GM21423 (cell line): ENCODE data around the gene CDK19.
"Not testable (repeated sequence)": the region's sequence is repeated elsewhere in the genome, so short reads cannot be mapped to it uniquely, and the experiment has no call there.

Experiments
- ATAC-seq: cut with Tn5 transposase; IDR thresholded peaks from one replicate; pipeline ENCODE4 v1.9.1; 2021; ENCODE audit warnings: mild to moderate bottlenecking, moderate library complexity; ENCODE audit not compliant: unreplicated experiment

Gene CDK19

DNA sequence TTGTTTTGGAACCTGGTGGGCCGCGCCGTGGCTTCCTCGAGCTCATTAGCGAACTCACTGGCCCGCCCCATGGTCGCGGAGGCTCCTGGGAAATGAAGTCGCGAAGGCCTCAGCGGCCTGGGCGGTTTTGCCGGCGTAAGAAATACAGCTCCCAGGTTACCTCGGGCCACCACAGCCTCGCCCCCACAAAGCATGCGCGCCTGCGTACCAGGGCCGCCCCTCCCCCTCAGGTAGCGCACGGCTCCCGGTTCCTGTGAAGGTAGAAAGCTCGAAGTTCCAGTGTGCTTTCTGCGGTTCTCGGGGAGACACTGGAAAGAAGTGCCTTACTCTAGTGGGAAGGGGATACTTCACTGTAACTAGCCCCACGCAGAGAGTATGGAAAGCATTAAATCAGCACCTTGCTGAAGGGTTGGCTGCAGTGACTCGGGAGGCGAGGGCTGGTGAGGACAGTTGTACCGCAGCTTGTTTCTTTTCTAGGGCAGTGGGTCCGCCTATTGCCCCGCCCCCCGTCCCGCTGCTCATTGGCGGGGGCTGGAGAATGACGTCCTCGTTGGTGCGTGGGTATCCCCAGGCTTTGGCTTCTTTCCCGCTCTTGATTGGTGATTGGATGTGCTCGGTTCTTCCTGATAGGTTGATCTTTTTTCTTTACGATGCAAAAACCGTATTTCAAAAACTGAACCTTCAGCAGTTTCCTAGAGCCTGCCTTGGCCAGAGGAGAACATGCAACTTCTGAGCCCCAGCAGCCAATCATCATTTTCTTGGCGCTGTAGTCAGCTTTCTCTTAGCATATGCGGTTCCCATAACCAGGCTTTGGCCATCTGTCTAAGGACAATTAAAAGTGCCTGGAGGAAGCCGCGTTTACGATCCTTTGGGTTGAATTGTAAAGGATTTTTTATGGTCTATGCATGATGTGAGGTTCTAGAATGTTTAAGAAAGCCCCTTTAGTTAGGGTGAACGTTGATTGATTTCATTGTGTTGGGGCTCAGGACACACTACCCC lies at the start of gene CDK19:
CDK19 (minus strand) TSS at position 59 of the 999 bp plus-strand sequence. CDS start 333 bp downstream, outside the sequence.
- peak; percentile 72 for ATAC-seq

DNA sequence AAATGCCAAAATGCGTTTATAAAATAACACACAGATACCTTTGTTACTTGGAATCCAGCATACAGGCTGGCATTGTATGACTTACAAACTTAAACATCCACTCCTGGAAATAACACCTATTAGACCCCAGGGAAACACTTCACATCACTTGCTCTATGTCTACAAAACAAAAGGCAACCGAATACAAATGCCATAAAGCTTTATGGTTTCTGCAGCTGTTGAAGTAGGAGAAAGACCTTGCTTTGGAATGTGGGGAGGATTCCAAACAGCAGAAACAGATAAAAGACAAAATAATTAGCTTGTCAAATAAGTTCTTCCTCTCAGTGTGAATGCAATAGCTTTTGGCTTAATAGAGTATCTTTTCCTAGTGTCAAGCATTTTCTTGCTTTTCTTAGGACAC lies 49.6 kb upstream of the CDK19 start:
- ATAC-seq: no peak

DNA sequence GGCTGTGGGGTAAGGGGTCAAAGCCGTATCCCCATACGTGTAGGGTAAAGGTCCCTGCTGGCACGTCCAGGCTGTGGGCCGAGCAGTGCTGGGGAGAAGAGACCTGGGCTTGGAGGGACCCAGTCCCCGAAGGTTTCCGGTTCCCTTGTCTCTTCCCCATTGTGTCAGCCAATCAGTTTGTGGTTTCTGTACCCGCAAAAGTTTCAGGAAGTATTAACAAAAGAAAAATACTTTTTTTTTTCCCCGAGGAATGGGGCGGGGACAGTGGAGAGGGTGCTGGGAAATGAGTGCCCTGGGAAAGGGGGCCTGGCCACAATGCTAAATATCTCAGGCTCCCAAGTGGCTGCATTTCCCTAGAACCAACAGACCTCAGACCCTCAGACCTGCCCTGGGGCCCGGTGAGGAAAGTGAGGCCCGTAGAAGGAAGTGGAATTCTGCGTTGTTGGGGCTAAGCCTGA lies 44.1 kb upstream of the CDK19 start:
- ATAC-seq: no peak

DNA sequence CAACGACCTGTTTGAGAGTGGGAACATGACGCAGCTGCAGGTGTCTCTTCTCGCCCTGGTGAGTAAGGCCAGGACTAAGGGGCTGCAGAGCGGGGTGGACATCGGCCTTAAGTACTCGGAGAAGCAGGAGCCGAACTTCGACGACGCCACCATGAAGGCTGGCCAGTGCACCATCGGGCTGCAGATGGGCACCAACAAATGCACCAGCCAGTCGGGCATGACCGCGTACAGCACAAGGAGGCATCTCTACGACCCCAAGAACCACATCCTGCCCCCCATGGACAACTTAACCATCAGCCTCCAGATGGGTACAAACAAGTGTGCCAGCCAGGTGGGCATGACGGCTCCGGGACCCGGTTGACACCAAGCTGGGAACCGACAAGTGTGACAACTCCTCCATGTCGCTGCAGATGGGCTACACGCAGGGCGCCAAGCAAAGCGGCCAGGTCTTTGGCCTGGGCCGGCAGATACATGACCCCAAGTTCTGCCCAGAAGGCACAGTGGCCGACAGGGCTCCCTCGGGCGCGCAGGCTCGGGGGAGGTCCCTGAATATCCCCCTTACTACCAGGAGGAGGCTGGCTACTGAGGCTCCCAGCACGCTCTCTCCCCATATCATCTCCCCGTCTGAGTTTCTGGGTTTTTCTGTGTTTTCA lies 43.4 kb upstream of the CDK19 start:
- no peak for ATAC-seq

DNA sequence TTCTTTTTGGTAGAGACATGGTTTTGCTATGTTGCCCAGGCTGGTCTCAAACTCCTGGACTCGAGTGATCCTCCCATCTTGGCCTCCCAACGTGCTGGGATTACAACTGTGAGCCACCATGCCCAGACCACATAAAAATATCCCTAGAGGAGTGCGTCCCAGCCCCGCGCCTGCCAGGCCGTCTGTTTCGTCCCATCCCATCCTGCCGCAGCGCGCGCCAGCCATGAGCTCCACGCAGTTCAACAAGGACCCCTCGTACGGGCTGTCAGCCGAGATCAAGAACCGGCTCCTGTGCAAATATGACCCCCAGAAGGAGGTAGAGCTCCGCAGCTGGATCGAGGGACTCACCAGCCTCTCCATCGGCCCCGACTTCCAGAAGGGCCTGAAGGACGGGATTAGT lies 42.7 kb upstream of the CDK19 start:
- ATAC-seq: no peak

DNA sequence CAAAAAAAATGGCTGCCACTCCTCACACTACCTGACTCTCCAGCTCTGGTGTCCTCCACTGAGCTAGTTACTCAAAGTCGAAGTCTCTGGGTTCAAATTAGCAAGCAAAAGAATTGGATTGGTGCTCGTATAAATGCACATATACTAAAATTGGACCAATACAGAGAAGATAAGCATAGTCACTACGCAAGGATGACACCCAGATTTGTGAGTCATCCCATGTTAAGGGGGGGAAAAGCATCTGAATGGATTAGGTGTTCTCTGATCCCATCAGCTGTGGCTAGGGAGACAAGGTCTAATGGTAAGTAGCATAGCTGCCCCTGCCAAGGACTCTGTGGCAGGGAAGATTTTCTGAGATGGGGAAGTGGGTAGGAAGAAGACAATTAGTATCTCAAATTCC lies 41.0 kb upstream of the CDK19 start:
- ATAC-seq: no peak

DNA sequence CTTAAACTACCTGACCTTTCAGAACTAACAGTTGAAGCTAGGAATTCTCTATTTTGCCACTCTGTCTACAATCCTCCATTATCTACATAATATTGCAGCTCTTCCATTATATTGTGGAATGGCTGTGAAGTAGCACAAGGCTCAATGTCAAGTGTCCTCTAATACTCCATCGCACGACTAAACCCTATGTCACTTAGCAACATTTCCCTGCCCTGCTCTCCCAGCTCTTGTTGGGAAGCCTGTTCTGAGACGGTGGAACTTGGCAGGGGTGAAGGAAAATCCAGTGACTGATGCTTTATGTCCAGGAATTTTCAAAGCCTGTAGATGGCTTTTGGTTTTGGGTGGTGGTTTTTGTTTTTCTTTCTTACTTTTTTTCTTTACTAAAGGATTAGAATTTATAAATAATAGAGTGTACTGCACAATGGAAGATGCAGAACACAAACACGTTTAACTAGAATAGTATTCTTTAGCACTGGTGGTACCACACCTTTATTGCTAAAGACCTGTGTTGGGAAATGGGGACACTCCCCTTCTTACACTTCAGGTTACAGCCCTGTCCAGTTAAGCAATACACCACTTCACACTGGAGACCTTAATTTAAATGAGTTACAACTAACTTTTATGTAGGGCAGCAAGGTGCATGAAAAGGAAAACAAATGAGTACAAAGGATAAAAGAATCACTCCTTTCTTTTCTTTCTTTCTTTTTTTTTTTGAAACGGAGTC lies 38.6 kb upstream of the CDK19 start:
- no peak for ATAC-seq

DNA sequence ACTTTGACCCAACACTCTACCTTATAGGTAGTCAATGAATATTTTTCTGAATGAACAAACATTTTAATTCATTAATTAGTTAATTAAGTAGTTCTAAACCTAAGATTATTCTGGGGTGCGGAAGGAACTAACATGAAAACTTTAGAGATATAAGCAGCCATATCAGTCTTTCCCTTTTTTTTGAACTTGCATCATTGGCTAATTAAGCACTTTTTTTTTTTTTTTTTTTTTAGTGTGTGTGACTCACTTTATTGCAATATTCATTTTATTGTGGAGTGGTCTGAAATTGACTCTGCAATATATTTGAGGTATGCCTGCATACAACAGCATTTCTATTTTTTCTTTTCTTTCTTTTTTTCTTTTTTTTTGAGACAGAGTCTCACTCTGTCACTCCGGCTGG lies 37.5 kb upstream of the CDK19 start:
- ATAC-seq: no peak

DNA sequence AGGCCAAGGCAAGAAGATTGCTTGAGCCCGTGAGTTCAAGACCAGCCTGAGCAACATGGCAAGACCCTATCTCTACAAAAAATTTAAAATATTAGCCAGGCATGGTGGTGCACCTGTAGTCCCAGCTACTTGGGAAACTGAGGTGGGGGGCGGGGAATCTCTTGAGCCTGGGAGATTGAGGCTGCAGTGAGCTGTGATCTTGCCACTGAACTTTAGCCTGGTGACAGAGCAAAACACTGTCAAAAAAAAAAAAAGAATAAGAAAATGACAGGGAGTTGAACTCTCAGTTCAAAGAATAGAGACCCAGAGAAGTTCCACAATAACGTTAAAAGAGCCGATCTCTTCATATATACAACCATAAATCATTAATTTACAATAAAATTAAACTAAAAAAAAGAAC lies 34.5 kb upstream of the CDK19 start:
- ATAC-seq: no peak

DNA sequence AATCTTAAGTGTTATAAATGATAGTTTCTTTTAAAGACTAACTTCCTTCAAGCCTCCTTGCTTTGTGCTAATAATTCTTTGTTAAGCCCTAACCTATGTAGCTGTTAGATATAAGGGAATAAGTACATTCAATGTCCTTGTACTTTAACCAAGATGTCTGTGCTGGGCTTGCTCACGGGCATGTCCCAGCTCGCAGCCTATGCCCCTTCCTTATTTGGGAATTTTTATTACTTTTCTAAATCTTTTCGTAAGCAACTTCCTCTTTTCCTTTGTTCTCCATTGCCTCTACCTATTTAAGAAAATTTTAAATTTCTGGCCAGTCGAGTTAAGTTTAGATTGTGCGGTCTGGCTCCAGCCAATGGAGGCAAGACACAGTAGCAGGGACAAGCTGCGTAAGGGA lies 26.0 kb upstream of the CDK19 start:
- ATAC-seq: no peak

DNA sequence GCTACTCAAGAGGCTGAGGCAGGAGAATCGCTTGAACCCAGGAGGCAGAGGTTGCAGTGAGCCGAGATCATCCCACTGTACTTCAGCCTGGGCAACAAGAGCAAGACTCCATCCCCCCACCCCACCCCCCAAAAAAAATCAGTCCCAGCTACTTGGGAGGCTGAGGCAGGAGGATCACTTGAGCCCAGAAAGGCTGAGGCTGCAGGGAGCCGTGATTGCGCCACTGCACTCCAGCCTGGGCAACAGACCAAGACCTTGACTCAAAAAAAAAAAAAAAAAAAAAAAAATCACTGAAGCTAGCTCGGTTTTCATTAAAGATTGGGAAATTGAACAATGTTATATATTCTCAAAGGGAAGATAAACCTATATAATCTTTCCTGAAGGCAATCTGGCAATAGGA lies 20.5 kb upstream of the CDK19 start:
- ATAC-seq: not testable (repeated sequence)

DNA sequence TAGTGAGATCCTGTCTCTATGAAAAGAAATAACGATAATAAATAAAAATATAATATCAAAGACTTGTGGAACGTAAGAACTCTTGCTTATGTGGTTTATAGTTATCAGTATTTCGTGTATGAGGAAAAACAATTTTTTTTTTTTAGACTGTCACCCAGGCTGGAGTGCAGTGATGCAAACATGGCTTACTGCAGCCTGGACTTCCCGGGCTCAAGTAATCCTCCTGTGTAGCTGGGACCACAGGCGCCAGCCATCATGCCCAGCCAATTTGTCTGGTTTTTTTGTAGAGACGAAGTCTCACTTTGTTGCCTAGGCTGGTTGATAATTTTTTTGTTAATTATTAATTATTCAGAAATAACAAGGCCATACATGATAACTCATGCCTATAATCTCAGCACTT lies 18.6 kb upstream of the CDK19 start:
- no peak for ATAC-seq

DNA sequence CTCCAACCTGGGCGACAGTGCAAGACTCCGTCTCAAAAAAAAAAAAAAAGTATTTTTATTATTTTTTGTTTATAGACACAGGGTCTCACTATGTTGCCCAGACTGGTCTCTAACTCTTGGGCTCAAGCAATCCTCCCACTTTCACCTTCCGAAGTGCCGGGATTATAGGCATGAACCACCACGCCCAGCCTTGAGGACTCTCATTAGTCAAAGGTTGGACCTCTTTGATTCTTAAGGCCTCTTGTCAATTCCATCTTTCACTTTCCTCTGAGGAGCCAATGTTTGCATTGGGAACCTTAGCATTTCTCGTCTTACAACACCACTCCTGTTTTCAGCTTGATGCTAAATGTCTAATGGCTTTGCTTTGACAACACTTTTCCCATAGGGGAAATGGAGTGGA lies 16.1 kb upstream of the CDK19 start:
- no peak for ATAC-seq

DNA sequence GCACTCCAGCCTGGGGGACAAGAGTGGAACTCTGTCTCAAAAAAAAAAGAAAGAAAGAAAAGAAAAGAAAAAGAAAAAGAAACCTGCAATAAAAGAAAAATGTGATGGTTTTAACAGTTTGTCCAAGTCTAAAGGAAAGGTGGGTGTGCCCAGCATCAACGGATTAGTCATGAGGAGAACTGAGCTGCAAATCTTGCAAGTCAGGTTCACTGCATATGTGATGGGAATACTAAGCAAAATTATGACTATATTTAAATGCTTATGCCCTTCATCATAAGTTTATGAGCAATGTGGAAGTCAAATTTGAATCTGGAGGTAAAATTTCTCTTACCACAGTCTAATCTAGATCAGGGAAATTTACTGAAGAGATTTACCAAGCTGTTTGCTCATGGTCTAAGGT lies 13.1 kb upstream of the CDK19 start:
- ATAC-seq: no peak

DNA sequence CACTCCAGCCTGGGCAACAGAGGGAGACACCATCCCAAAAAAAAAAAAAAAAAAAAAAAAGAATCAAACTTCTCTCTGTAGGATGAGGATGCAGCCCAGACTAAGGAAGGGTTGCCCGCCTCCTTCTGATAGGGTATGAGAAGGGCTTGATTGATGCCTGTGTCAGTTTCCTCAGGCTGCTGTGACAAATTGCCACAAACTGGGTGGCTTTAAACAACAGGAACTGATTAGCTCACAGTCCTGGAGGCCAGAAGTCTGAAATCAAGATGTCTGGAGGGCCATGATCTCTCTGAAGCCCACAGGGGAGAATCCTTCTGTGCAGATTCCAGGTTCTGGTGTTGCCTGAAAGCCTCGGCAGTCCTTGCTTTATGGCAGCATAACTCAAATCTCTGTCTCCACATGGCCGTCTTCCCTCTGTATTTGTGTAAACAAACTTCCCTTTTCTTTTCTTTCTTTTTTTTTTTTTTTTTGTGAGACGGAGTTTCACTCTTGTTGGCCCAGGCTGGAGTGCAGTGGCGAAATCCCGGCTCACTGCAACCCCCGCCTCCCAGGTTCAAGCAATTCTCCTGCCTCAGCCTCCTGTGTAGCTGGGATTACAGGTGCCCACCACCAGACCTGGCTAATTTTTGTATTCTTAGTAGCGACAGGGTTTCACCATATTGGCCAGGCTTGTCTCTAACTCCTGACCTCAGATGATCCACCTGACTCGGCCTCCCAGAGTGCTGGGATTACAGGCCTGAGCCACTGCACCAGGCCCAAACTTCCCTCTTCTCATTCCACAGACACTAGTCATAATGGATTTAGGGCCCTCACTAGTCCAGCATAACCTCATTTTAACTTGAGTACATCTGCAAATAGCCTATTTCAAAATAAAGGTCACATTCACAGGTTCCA lies 11.2 kb upstream of the CDK19 start:
- ATAC-seq: no peak

DNA sequence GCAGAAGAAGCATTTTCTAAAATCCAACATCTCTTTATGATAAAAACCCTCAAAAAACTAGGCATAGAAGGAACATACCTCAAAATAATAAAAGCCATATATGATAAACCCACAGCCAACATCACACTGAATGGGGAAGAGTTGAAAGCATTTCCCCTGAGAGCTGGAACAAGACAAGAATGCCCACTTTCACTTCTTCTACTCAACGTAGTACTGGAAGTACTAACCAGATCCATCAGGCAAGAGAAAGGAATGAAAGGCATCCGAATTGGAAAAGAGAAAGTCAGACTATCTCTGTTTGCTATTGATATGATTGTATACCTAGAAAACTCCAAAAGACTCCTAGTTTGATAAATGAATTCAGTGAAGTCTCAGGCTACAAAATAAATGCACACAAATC lies 7.9 kb upstream of the CDK19 start:
- ATAC-seq: no peak

DNA sequence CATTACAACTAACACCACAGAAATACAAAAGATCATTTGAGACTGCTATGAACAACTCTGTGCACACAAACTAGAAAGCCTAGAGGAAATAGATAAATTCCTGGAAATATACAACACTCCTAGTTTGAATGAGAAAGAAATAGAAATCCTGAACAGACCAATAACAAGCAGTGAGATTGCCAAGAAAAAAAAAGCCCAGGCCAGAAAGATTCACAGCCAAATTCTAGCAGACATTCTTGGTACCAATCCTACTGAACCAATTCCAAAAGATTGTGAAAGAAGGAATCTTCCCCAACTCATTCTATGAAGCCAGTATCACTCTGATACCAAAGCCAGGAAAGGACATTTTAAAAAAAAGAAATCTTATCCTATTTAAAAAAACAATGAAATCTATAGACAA lies 7.0 kb upstream of the CDK19 start:
- no peak for ATAC-seq

DNA sequence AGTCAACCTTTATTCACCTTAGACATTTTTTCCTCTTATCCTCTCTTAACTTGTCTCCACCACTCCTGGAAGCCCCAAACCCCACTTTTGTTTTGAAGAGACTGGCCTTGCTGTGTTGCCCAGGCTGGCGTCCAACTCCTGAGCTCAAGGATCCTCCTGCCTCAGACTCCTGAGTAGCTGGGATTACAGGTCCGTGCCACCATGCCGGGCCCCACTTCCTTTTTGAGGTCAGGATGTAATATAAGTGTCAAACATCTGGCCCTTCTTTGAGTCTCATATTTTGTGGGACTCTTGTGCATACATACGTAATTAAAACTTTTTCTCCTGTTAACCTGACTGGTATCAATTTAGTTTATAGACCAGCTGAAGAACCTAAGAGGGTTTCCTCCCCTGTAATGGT lies 1.4 kb upstream of the CDK19 start:
- no peak for ATAC-seq

DNA sequence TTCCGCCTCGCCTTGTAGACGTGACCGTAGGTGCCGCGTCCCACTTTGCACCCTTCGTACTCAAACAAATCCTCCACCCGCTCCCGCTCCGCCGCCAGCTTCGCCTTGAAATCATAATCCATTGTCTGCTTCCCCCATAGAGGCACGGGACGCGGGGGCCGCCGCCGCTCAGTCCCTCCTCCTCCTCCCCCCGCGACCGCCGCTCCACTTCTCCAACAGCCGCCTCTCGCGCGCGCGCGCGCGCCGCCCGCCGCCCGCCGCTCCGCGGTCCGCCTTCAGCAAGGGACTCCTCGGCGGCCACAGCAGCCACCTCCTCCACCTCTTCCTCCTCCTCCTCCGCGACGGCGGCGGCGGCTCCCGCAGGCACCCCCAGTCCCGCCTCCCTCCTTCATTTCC lies 256 bp downstream of the CDK19 start:
- ATAC-seq: no peak
